ENCODE data around the gene RHOF. TPM values are rescaled to one million over a fixed set of nuclear protein-coding genes. Genes with fewer than 3 reads are reported as not detected.

RHOF gene
- total RNA-seq, 1 experiment from 2014 or later, result 29.1 TPM

GRCh38 chr12:121788176-121788818 lies 5.2 kb downstream of the RHOF start:
- Histone ChIP-seq H4K8ac (replicated peaks; ENCODE audit: insufficient read length, low read depth, low read length) (no peak overlapping the region), H3K23ac (ENCODE audit: insufficient read length, low read depth, low read length) (no peak overlapping the region), H2BK12ac (ENCODE audit: insufficient read length, low read depth, low read length) (no peak overlapping the region), H3K79me1 (ENCODE audit: insufficient read depth, low read depth, low read length, poor library complexity, severe bottlenecking) (no peaks in the 10 kb centered on the region), H3K18ac (ENCODE audit: insufficient read length, low read depth, low read length) (no peak overlapping the region), H3K27me3 (ENCODE audit: insufficient read depth, low read length) (no peaks in the 10 kb centered on the region), H4K5ac (ENCODE audit: insufficient read length, low read depth, low read length) (no peak overlapping the region), H3K27ac (ENCODE audit: insufficient read length, low read depth, low read length) (no peak overlapping the region), H3K23me2 (ENCODE audit: insufficient read length, low read depth, low read length, poor library complexity, severe bottlenecking) (peaks cover 8% of the 10 kb centered on the region), H3T11ph (ENCODE audit: low read length) (no peak overlapping the region), H2AK5ac (ENCODE audit: insufficient read length, low read length) (no peak overlapping the region), H3K4ac (ENCODE audit: low read depth, low read length) (no peak overlapping the region), H2BK5ac (ENCODE audit: insufficient read length, low read length) (no peak overlapping the region), H3K4me2 (ENCODE audit: insufficient read depth, insufficient read length, low read length) (no peak overlapping the region), H3K79me2 (ENCODE audit: insufficient read depth, low read length) (no peaks in the 10 kb centered on the region), H3K9ac (ENCODE audit: extremely low read depth, insufficient read length, low read length) (no peak overlapping the region), H3K56ac (ENCODE audit: insufficient read length, low read depth, low read length) (no peak overlapping the region), H4K91ac (ENCODE audit: insufficient read length, low read depth, low read length) (no peak overlapping the region), H3K14ac (ENCODE audit: insufficient read depth, low read length) (no peak overlapping the region), H3K4me1 (ENCODE audit: insufficient read depth, low read length) (no peaks in the 10 kb centered on the region), H2BK120ac (ENCODE audit: low read depth, low read length, poor library complexity, severe bottlenecking) (no peak overlapping the region), H4K20me1 (ENCODE audit: control insufficient read depth, insufficient read depth, insufficient read length) (no peaks in the 10 kb centered on the region), H3K9me3 (ENCODE audit: control insufficient read depth, low read depth, low read length) (no peaks in the 10 kb centered on the region), H2BK15ac (ENCODE audit: low read depth, low read length) (no peak overlapping the region), H2BK20ac (ENCODE audit: low read depth, low read length, poor library complexity, severe bottlenecking) (no peak overlapping the region), H2AFZ (ENCODE audit: low read length) (no peak overlapping the region)
- Mint-ChIP-seq H3K9me3 (no peaks in the 10 kb centered on the region; a peak in 1 of 5 replicates), H3K4me1 (peaks cover 11 to 14% of the 10 kb centered on the region in 2 experiments), H3K27ac (no peak overlapping the region), H3K27me3 (ENCODE audit: low read depth) (peaks cover 8% of the 10 kb centered on the region), H3K36me3 (ENCODE audit: insufficient read depth in 1 of 3, low read depth in 3 of 3) (peaks cover 1 to 25% (median 9%) of the 10 kb centered on the region in 3 experiments; a peak in 5 of 7 replicates), H3K4me3 (no peak overlapping the region)
- no peak for DNase-seq
- no peak for TF ChIP-seq CTCF (conservative IDR thresholded peaks at IDR 0.05)
- WGBS (ENCODE audit: extremely low coverage, insufficient read length, low lambda C conversion rate), result no CpG with 5 or more reads among the region's 7 CpGs
